Measurements from ENCODE around the gene NPLOC4. TPM values are rescaled to one million over a fixed set of nuclear protein-coding genes. Genes with fewer than 3 reads are reported as not detected.

Gene NPLOC4
- total and polyA plus RNA-seq, 2 of the 13 experiments (the other 11 are each of a cell fraction or from before 2014, with no cell fraction given) = 57.0 to 97.0 TPM

GRCh38 chr17:81528651-81529436, 108.1 kb downstream of the NPLOC4 start (continued):
- TF ChIP-seq MAX (IDR thresholded peaks at IDR 0.05) = peak; percentile 24; the same call in 1 of the 2 replicates
- TF ChIP-seq ZNF609 (CRISPR knock-in tag; IDR thresholded peaks at IDR 0.05; ENCODE audit: borderline replicate concordance) = 0 out of 2 replicates have a peak, but pooled peaks have one; percentile 21
- TF ChIP-seq EEA1 (CRISPR knock-in tag; IDR thresholded peaks at IDR 0.05; ENCODE audit: borderline replicate concordance) = 0 out of 2 replicates have a peak, but pooled peaks have one; percentile 43
- TF ChIP-seq HMGA1 (CRISPR knock-in tag; conservative IDR thresholded peaks at IDR 0.05) = no peak
- TF ChIP-seq PREB (CRISPR knock-in tag; IDR thresholded peaks at IDR 0.05) = 0 out of 2 replicates have a peak, but pooled peaks have one; percentile 13
- TF ChIP-seq GABPB1 (CRISPR knock-in tag; IDR thresholded peaks at IDR 0.05) = 0 out of 2 replicates have a peak, but pooled peaks have one; percentile 39
- TF ChIP-seq DR1 (CRISPR knock-in tag; IDR thresholded peaks at IDR 0.05) = 0 out of 2 replicates have a peak, but pooled peaks have one; percentile 28
- 0 out of 2 replicates have a peak, but pooled peaks have one; percentile 23 for TF ChIP-seq ZNF574 (CRISPR knock-in tag; IDR thresholded peaks at IDR 0.05)
- 0 out of 2 replicates have a peak, but pooled peaks have one; percentile 22 for TF ChIP-seq ZBTB7A (CRISPR knock-in tag; IDR thresholded peaks at IDR 0.05)
- no peak for TF ChIP-seq TBP (CRISPR knock-in tag; IDR thresholded peaks at IDR 0.05)
- TF ChIP-seq ZNF777 (CRISPR knock-in tag; IDR thresholded peaks at IDR 0.05) = peak; percentile 63; the same call in 1 of the 2 replicates
- TF ChIP-seq ZNF839 (CRISPR knock-in tag; IDR thresholded peaks at IDR 0.05; ENCODE audit: borderline replicate concordance) = peak; percentile 56; the same call in 1 of the 2 replicates
- TF ChIP-seq FOSL2 (CRISPR knock-in tag; IDR thresholded peaks at IDR 0.05) = peak; percentile 13; the same call in 1 of the 2 replicates
- TF ChIP-seq ZNF691 (CRISPR knock-in tag; IDR thresholded peaks at IDR 0.05; ENCODE audit: borderline replicate concordance, low read depth) = peak; percentile 31; the same call in 1 of the 2 replicates
- no peak for TF ChIP-seq SMAD3 (CRISPR knock-in tag; IDR thresholded peaks at IDR 0.05)
- TF ChIP-seq ZNF740 (CRISPR knock-in tag; IDR thresholded peaks at IDR 0.05) = 0 out of 2 replicates have a peak, but pooled peaks have one; percentile 27

All from HepG2 (cell line).